Stomach (tissue), 9 donors: ENCODE measurements around the gene NTRK3. TPM values are rescaled to one million over a fixed set of nuclear protein-coding genes. Genes with fewer than 3 reads are reported as not detected.

Experiments
- DNase-seq, 2 donors: peaks; one replicate each; pipeline versions ENCODE4 v3.0.0 to v3.0.0-alpha.2; 2013 to 2019
- H3K27ac ChIP-seq, 5 donors: fragments of 200-600 bp in 4 of 5; sonication (generic) in 4 of 5; one replicate each; pipeline ENCODE4 v1.5.1; 2013 to 2019; ENCODE audit warnings: mild to moderate bottlenecking in 1 of 5, moderate library complexity in 1 of 5
- H3K27me3 ChIP-seq, 3 donors: fragments of 200-600 bp; sonication (generic); one replicate each; pipeline ENCODE4 v1.5.1; 2017 to 2019; ENCODE audit warnings: mixed run types in 1 of 3
- H3K36me3 ChIP-seq, 4 donors: fragments of 200-600 bp; sonication (generic); 1 replicate in 3 of 4; 2 replicates in 1 of 4; pipeline ENCODE4 v1.5.1; 2016 to 2019
- H3K4me1 ChIP-seq, 4 donors: fragments of 200-600 bp; sonication (generic); one replicate each; pipeline ENCODE4 v1.5.1; 2016 to 2019
- H3K4me3 ChIP-seq, 4 donors: fragments of 200-600 bp; sonication (generic) in 3 of 4; one replicate each; pipeline ENCODE4 v1.5.1; 2016 to 2019; ENCODE audit warnings: mild to moderate bottlenecking in 1 of 4
- H3K9me3 ChIP-seq, 4 donors: fragments of 200-600 bp; sonication (generic); one replicate each; pipeline ENCODE4 v1.5.1; 2016 to 2019
- CTCF ChIP-seq, 7 experiments: fragments of 450-650 bp in 4 of 7; fragments of 200-600 bp in 3 of 7; sonication (generic) in 3 of 7; IDR thresholded peaks; one replicate each; pipeline ENCODE4 v1.5.1; 2016 to 2019; ENCODE audit warnings: antibody characterized with exemption in 7 of 7, control low read depth in 2 of 7, mild to moderate bottlenecking in 1 of 7
- EP300 ChIP-seq: sonication (generic); formaldehyde crosslinking; IDR thresholded peaks from one replicate; pipeline ENCODE4 v1.6.1; 2017; ENCODE audit warnings: antibody characterized with exemption
- POLR2A ChIP-seq, 4 donors: fragments of 450-650 bp; IDR thresholded peaks; one replicate each; pipeline ENCODE4 v1.6.1; 2016; ENCODE audit warnings: antibody characterized with exemption in 4 of 4, control low read depth in 2 of 4, mild to moderate bottlenecking in 1 of 4, moderate library complexity in 1 of 4
- POLR2AphosphoS5 ChIP-seq, 3 donors: sonication (generic); formaldehyde crosslinking; IDR thresholded peaks; one replicate each; pipeline ENCODE4 v1.6.1; 2016; ENCODE audit warnings: antibody characterized with exemption in 3 of 3
- WGBS, 5 donors: extraction: QIAGEN DNeasy Blood & Tissue Kit in 3 of 5; methylation state at CpG; one replicate each; pipeline versions ENCODE4 v1.1.5 to v1.1.7; 2013 to 2018; 5-methylcytosine and 5-hydroxymethylcytosine counted together
- intact Hi-C: fragments of 100-400 bp; cut with DNase I; formaldehyde crosslinking; loops from one replicate; pipeline ENCODE4 v1.15.1; 2023; ENCODE audit warnings: low total_unique reads
- polyA plus RNA-seq, 3 donors: library from polyadenylated mRNA; stranded (reverse); fragments of 200-250 nt; gene quantifications; one replicate each; pipeline ENCODE4 v1.2.3, GENCODE V29; 2013
- total RNA-seq, 5 donors: library from RNA; depleted of rRNA; stranded (reverse); fragments of >200 nt; gene quantifications; one replicate each; pipeline versions ENCODE4 v1.1.0 to v1.2.3, GENCODE V29; 2014 to 2016
- donor health status: healthy with polysubstance abuse.
- donor health status: Bipolar disorder and iron deficiency.
- donor health status: healthy.

The NTRK3 gene
- total and polyA plus RNA-seq, 8 donors: under 0.01 to 18.2 (median 1.0) TPM; not detected in 1

GRCh38 chr15:88048237-88048636 is 208.3 kb downstream of the NTRK3 start:
- Histone ChIP-seq H3K27me3 (no peaks in the 10 kb centered on the region), H3K4me3 (no peak overlapping the region), H3K27ac (no peak overlapping the region), H3K36me3 (no peaks in the 10 kb centered on the region), H3K9me3 (no peaks in the 10 kb centered on the region), H3K4me1 (no peaks in the 10 kb centered on the region)
- WGBS, 5 donors: 63 to 67% (median 66%) methylated on average over 2 of the region's 2 CpGs
- no peak for DNase-seq
- intact Hi-C loops: no loop called here
- TF ChIP-seq POLR2AphosphoS5 (IDR thresholded peaks at IDR 0.05) (no peak), EP300 (no peak), CTCF (IDR thresholded peaks at IDR 0.05) (no peak), POLR2A (IDR thresholded peaks at IDR 0.05) (no peak)

GRCh38 chr15:88046576-88047129 is 209.9 kb downstream of the NTRK3 start:
- Histone ChIP-seq H3K36me3 (no peaks in the 10 kb centered on the region), H3K4me1 (no peaks in the 10 kb centered on the region), H3K27me3 (no peaks in the 10 kb centered on the region), H3K9me3 (no peaks in the 10 kb centered on the region), H3K27ac (no peak overlapping the region), H3K4me3 (no peak overlapping the region)
- no peak for TF ChIP-seq CTCF (IDR thresholded peaks at IDR 0.05)
- TF ChIP-seq EP300: no peak
- no peak for TF ChIP-seq POLR2A (IDR thresholded peaks at IDR 0.05)
- no peak for TF ChIP-seq POLR2AphosphoS5 (IDR thresholded peaks at IDR 0.05)
- WGBS, 5 donors: 84 to 93% (median 85%) methylated on average over 13 of the region's 13 CpGs
- DNase-seq: no peak
- intact Hi-C loops: no loop called here

- WGBS, 5 donors: 64 to 95% (median 88%) methylated on average over 1 of the region's 1 CpG
- TF ChIP-seq POLR2AphosphoS5 (IDR thresholded peaks at IDR 0.05): no peak
- no peak for TF ChIP-seq CTCF (IDR thresholded peaks at IDR 0.05)
- no peak for TF ChIP-seq EP300
- no peak for TF ChIP-seq POLR2A (IDR thresholded peaks at IDR 0.05)
- intact Hi-C loops: no loop called here
Observed at GRCh38 chr15:88043396-88043795, 213.1 kb downstream of the NTRK3 start.

GRCh38 chr15:88042047-88042446 is 214.5 kb downstream of the NTRK3 start:
- no peaks in the 10 kb centered on the region for H3K36me3 ChIP-seq
- DNase-seq: no peak
- no peaks in the 10 kb centered on the region for H3K9me3 ChIP-seq
- TF ChIP-seq POLR2A (IDR thresholded peaks at IDR 0.05): no peak
- TF ChIP-seq POLR2AphosphoS5 (IDR thresholded peaks at IDR 0.05): no peak
- no peak for TF ChIP-seq CTCF (IDR thresholded peaks at IDR 0.05)
- no peak for TF ChIP-seq EP300
- no peaks in the 10 kb centered on the region for H3K4me1 ChIP-seq
- intact Hi-C loops: no loop called here
- WGBS, 5 donors: 74 to 86% (median 84%) methylated on average over 5 of the region's 5 CpGs
- H3K27me3 ChIP-seq: peaks cover 0 to 3% (median 0%) of the 10 kb centered on the region in 3 donors
- H3K27ac ChIP-seq: no peak overlapping the region
- no peak overlapping the region for H3K4me3 ChIP-seq

More at GRCh38 chr15:88043396-88043795, 213.1 kb downstream of the NTRK3 start:
- no peak overlapping the region for H3K4me3 ChIP-seq
- DNase-seq: no peak
- H3K9me3 ChIP-seq: no peaks in the 10 kb centered on the region
- H3K27ac ChIP-seq: no peak overlapping the region
- peaks cover 0 to 1% (median 0%) of the 10 kb centered on the region in 3 donors for H3K27me3 ChIP-seq
- H3K36me3 ChIP-seq: no peaks in the 10 kb centered on the region
- H3K4me1 ChIP-seq: no peaks in the 10 kb centered on the region
